Osteocyte (in vitro differentiated cells): ENCODE data around the gene SPTBN4. TPM values are rescaled to one million over a fixed set of nuclear protein-coding genes. Genes with fewer than 3 reads are reported as not detected.
A peak's percentile ranks its signal among the peaks of the same experiment; 100 is the strongest.

Experiments used
- DNase-seq: peaks from one replicate; pipeline ENCODE4 v3.0.0; 2021; ENCODE audit warnings: mixed read lengths; ENCODE audit not compliant: unreplicated experiment; ENCODE audit errors: extremely low spot score
- H3K27ac Mint-ChIP-seq: one replicate; pipeline ENCODE4 v1.8.0; 2021; ENCODE audit warnings: mild to moderate bottlenecking, mixed read lengths; ENCODE audit not compliant: unreplicated experiment
- H3K27me3 Mint-ChIP-seq: one replicate; pipeline ENCODE4 v1.8.0; 2021; ENCODE audit warnings: mixed read lengths; ENCODE audit not compliant: unreplicated experiment
- H3K36me3 Mint-ChIP-seq: one replicate; pipeline ENCODE4 v1.8.0; 2021; ENCODE audit warnings: mixed read lengths; ENCODE audit not compliant: unreplicated experiment
- H3K4me1 Mint-ChIP-seq: one replicate; pipeline ENCODE4 v1.8.0; 2021; ENCODE audit warnings: mixed read lengths; ENCODE audit not compliant: unreplicated experiment
- H3K4me3 Mint-ChIP-seq: one replicate; pipeline ENCODE4 v1.8.0; 2021; ENCODE audit warnings: mild to moderate bottlenecking, moderate library complexity, mixed read lengths; ENCODE audit not compliant: unreplicated experiment
- H3K9me3 Mint-ChIP-seq: one replicate; pipeline ENCODE4 v1.8.0; 2021; ENCODE audit warnings: mixed read lengths; ENCODE audit not compliant: unreplicated experiment
- total RNA-seq: library from RNA; stranded (reverse); gene quantifications from 2 replicates; pipeline ENCODE4 v1.2.1, GENCODE V29; 2021
- TF ChIP-seq, protein P1 (sequence below): fragments of 200-600 bp; sonication (generic); IDR thresholded peaks from 2 replicates; pipeline ENCODE4 v1.5.0; 2021; ENCODE audit warnings: antibody characterized with exemption, mild to moderate bottlenecking, moderate library complexity

SPTBN4 gene
- total RNA-seq, 1 donor from 2014 or later = 0.48 TPM

DNA sequence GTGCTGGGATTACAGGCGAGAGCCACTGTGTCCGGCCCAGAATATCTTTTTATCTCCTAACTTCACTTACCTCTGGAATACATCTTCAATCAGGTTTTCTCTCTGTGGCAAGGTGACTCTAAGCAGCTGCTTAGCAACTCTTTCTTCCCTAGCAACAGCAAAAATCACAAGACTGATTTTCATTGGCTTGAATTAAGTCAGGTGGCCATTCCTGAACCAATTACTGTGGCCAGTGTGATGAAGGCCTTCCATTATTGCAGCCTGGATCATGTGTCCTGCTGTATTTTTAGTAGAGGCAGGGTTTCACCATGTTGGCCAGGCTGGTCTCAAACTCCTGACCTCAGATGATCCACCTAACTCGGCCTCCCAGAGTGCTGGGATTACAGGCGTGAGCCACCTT lies 125.4 kb downstream of the SPTBN4 start:
- no peaks in the 10 kb centered on the region for H3K9me3 Mint-ChIP-seq
- peaks cover 10% of the 10 kb centered on the region for H3K36me3 Mint-ChIP-seq
- peaks cover 13% of the 10 kb centered on the region for H3K4me1 Mint-ChIP-seq
- no peaks in the 10 kb centered on the region for H3K27me3 Mint-ChIP-seq
- H3K4me3 Mint-ChIP-seq = no peak overlapping the region
- H3K27ac Mint-ChIP-seq = no peak overlapping the region
- no peak for DNase-seq
- TF ChIP-seq, protein P1, sequence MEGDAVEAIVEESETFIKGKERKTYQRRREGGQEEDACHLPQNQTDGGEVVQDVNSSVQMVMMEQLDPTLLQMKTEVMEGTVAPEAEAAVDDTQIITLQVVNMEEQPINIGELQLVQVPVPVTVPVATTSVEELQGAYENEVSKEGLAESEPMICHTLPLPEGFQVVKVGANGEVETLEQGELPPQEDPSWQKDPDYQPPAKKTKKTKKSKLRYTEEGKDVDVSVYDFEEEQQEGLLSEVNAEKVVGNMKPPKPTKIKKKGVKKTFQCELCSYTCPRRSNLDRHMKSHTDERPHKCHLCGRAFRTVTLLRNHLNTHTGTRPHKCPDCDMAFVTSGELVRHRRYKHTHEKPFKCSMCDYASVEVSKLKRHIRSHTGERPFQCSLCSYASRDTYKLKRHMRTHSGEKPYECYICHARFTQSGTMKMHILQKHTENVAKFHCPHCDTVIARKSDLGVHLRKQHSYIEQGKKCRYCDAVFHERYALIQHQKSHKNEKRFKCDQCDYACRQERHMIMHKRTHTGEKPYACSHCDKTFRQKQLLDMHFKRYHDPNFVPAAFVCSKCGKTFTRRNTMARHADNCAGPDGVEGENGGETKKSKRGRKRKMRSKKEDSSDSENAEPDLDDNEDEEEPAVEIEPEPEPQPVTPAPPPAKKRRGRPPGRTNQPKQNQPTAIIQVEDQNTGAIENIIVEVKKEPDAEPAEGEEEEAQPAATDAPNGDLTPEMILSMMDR = no peak

DNA sequence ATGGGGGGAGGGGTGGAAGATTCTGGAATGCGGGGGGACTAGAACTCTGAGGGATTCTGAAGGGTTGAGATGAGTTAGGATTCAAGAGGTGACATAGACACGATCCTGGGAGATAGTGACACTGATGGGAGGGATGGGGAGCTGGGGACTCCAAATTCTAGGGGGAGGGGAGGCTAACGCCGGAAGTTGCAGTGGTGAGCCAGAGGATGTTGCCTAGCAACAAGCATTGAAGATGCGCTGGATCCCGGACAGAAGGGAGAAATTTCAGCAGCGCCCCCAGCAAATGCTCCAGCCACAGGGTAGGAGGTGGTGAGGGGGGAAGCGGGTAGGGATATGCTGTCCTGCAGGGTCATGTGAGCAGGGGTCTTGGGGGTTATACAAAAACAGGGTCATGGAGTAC lies 127.5 kb downstream of the SPTBN4 start:
- Mint-ChIP-seq H3K9me3 (no peaks in the 10 kb centered on the region), H3K36me3 (peaks cover 1% of the 10 kb centered on the region), H3K27me3 (peaks cover 6% of the 10 kb centered on the region), H3K4me1 (peaks cover 21% of the 10 kb centered on the region), H3K27ac (no peak overlapping the region), H3K4me3 (no peak overlapping the region)
- no peak for DNase-seq
- TF ChIP-seq, protein P1 = no peak

DNA sequence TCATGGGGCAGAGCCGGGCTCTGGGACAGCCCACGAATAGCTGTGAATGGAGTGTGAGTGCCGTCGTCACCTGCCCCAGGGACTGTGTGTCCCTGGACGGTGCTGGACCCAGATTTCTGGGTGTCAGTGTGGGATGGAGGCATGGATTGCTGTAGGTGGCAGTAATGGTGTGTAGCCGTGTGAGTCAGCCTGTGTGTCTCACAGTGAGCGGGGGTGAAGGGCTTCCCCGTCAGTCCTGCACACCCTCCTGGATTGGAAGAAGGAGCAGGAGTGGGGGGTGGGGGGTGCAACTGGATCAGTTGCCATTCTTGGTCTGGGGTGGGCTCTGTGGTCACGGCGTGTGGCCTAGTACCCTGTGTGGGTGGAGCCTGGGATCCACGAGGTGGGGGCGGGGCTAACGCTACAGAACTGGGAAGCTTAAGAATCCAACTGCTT lies 127.9 kb downstream of the SPTBN4 start:
- TF ChIP-seq, protein P1 = no peak
- H3K9me3 Mint-ChIP-seq = no peaks in the 10 kb centered on the region
- DNase-seq = no peak
- H3K4me1 Mint-ChIP-seq = peaks cover 25% of the 10 kb centered on the region
- H3K27me3 Mint-ChIP-seq = peaks cover 8% of the 10 kb centered on the region
- no peak overlapping the region for H3K27ac Mint-ChIP-seq
- H3K4me3 Mint-ChIP-seq = no peak overlapping the region
- H3K36me3 Mint-ChIP-seq = peaks cover 1% of the 10 kb centered on the region

DNA sequence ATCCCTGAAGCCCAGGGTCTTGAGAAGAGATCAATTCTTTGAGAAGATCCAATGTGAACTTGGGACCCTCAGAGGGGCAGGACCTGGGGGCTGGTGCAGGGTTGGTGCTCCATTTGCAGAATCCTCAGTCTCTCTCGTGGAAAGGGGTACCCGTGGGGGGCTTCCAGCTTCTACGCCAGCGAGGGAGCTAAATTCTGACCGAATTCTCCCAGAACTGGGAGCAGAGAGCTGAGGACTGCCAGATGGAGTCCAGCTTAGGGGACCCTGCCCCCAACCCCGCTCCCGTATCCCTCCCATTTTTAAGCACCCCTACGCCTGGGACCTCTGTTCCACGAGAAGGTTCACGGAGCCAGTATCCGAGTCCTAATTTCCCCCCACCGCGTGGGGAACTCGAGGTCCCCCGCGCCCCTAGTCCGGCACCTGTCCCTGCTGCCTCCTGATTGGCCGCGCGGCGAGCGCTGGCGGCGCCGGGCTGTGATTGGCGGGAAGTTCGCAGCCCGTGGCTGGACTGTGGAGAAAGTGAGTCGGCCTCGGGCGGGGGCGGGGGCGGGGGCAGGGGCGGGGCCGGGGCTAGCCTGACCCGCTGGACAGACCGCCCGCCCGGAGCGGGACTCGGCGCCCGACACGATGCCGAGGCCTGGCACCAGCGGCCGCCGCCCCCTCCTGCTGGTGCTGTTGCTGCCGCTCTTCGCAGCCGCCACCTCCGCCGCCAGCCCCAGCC lies 130.0 kb downstream of the SPTBN4 start:
- no peaks in the 10 kb centered on the region for H3K9me3 Mint-ChIP-seq
- no peak for DNase-seq
- peaks cover 1% of the 10 kb centered on the region for H3K36me3 Mint-ChIP-seq
- H3K27ac Mint-ChIP-seq = no peak overlapping the region
- peaks cover 13% of the 10 kb centered on the region for H3K27me3 Mint-ChIP-seq
- no peak overlapping the region for H3K4me3 Mint-ChIP-seq
- TF ChIP-seq, protein P1 = no peak
- H3K4me1 Mint-ChIP-seq = peaks cover 37% of the 10 kb centered on the region

DNA sequence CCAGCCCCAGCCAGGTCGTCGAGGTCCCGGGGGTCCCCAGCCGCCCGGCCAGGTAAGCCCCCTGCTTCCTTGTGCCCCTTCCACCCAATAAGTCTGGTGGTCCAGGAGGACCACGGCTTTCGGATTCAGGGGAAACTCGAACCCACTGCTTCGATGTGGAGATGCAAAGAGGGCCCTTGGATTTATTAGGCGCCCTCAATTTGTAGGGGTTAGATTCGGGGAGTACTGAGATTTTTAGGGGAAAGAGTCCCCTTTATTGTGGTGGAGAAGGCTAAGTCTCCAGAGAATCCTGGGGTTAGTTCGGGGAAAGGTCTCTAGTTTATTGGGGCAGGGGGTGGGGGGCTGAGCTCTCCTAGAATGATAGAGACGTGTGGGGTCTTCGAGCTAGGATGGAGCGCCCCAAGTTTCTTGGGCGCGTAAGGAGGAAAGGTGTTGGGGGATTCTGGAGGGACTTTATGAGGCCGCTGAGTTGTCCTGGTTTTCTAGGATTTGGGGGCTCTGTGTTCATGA lies 130.6 kb downstream of the SPTBN4 start:
- TF ChIP-seq, protein P1 = no peak
- Mint-ChIP-seq H3K36me3 (no peaks in the 10 kb centered on the region), H3K4me3 (peak overlapping the region; percentile 63), H3K27ac (peak overlapping the region; percentile 54), H3K4me1 (peaks cover 39% of the 10 kb centered on the region), H3K27me3 (peaks cover 13% of the 10 kb centered on the region), H3K9me3 (no peaks in the 10 kb centered on the region)
- no peak for DNase-seq
